Lung microvascular endothelial cell (primary cell): ENCODE measurements around the gene FREM1. TPM values are rescaled to one million over a fixed set of nuclear protein-coding genes. Genes with fewer than 3 reads are reported as not detected.

Experiments
- DNase-seq, 2 donors: peaks; one replicate each; pipeline versions ENCODE4 v3.0.0 to v3.0.0-alpha.2; 2010; ENCODE audit warnings: low read depth in 2 of 2
- total RNA-seq: library from RNA; depleted of rRNA; stranded (reverse); fragments of >200 nt; gene quantifications from 2 replicates; pipeline ENCODE4 v1.2.1, GENCODE V29; 2014

The FREM1 gene
- total RNA-seq, 1 donor from 2014 or later = not detected

GRCh38 chr9:14819183-14819582 is 91.0 kb downstream of the FREM1 start:
- DNase-seq = no peak

GRCh38 chr9:14814249-14814628 is 96.0 kb downstream of the FREM1 start:
- DNase-seq = no peak

- no peak for DNase-seq
These were observed 96.6 kb downstream of the FREM1 start for GRCh38 chr9:14813336-14814248.

GRCh38 chr9:14812806-14813205 is 97.4 kb downstream of the FREM1 start:
- no peak for DNase-seq

GRCh38 chr9:14811844-14812243 is 98.4 kb downstream of the FREM1 start:
- DNase-seq = no peak

GRCh38 chr9:14806941-14807520 is 103.2 kb downstream of the FREM1 start:
- DNase-seq = no peak

GRCh38 chr9:14799030-14799429 is 111.2 kb downstream of the FREM1 start:
- no peak for DNase-seq

- peak in 1 of 2 donors; percentile 2 for DNase-seq
These were observed 112.8 kb downstream of the FREM1 start for GRCh38 chr9:14797435-14797834.

GRCh38 chr9:14793389-14793788 is 116.8 kb downstream of the FREM1 start:
- DNase-seq = no peak

- DNase-seq = no peak
These were observed 119.6 kb downstream of the FREM1 start for GRCh38 chr9:14790628-14791027.

GRCh38 chr9:14788846-14789245 is 121.4 kb downstream of the FREM1 start:
- DNase-seq = no peak

GRCh38 chr9:14783358-14783757 is 126.9 kb downstream of the FREM1 start:
- no peak for DNase-seq

- DNase-seq = no peak
These were observed 127.8 kb downstream of the FREM1 start for GRCh38 chr9:14782286-14783051.

- no peak for DNase-seq
These were observed 129.5 kb downstream of the FREM1 start for GRCh38 chr9:14780693-14781092.

GRCh38 chr9:14780251-14780650 is 130.0 kb downstream of the FREM1 start:
- DNase-seq = peak in 1 of 2 donors; percentile 4

- no peak for DNase-seq
These were observed 130.6 kb downstream of the FREM1 start for GRCh38 chr9:14779566-14780022.

- no peak for DNase-seq
These were observed 131.7 kb downstream of the FREM1 start for GRCh38 chr9:14778565-14778964.

- no peak for DNase-seq
These were observed 134.3 kb downstream of the FREM1 start for GRCh38 chr9:14775917-14776316.

- no peak for DNase-seq
These were observed 139.6 kb downstream of the FREM1 start for GRCh38 chr9:14770592-14770991.

- peak; percentile 77 to 83 for DNase-seq
These were observed 141.0 kb downstream of the FREM1 start for GRCh38 chr9:14769230-14769571.

GRCh38 chr9:14768405-14769229 is 141.6 kb downstream of the FREM1 start:
- peak; percentile 66 to 74 for DNase-seq
